ENCODE data around the gene NUP205. TPM values are rescaled to one million over a fixed set of nuclear protein-coding genes. Genes with fewer than 3 reads are reported as not detected.
"Not testable (repeated sequence)": the region's sequence is repeated elsewhere in the genome, so short reads cannot be mapped to it uniquely, and the experiment has no call there.

The NUP205 gene
- total RNA-seq, 1 experiment from 2014 or later = 148 TPM

DNA sequence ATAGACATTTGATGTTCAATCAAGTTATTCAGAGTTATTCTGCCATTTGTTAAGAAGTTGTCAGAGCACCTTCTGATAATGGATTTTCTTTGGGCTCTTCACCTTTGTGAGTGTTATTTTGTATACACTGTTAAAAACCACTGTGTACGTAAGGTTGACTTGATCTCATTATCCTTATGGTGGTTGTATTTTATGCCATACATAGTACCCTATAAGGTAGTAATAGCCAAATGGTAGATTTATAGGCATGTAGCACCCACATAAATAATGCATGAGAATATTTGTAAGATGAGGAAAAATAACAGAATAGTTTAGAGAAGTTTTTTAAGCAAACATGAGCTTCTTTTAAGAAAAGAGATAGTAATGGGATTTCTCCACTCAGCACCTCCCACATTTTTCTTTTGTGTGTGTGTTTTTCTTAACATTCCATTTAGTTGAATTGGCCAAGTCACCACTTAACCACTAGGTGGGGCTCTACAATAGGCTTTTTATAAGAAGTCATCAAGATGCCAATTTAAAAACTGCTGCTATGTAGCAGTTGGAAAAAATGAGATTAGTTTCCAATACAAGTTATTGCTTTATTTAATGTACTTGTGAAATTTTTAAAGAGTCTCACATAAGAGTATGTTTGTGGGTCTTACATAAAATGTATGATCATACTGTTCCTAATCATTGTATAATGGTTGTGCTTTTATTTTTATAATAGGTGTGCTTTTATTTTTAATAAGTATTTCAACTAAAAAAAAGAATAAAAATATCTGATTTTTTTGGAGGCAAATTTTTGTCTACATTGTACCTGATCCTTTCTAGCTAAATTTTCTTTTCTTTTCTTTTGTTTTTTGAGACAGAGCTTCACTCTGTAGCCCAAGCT, 63.5 kb downstream of the NUP205 start:
- DNase-seq (ENCODE audit: low spot score) = peak; percentile 87
- no peaks in the 10 kb centered on the region for H3K27me3 ChIP-seq (replicated peaks; ENCODE audit: insufficient read depth, low read depth, low read length, poor library complexity)
- ChIA-PET CTCF (no interaction called here), POLR2A (ENCODE audit: low non-redundant PET) (no interaction called here)
- H3K27ac ChIP-seq (ENCODE audit: low read depth, low read length, poor library complexity, severe bottlenecking) = no peak overlapping the region
- TF ChIP-seq CTCF (conservative IDR thresholded peaks at IDR 0.05; ENCODE audit: low read depth, low read length) (peak; percentile 96), EZH2 (IDR thresholded peaks at IDR 0.05; ENCODE audit: borderline replicate concordance, low read depth, low read length, poor library complexity, severe bottlenecking) (no peak)
- BruUV-seq (replicated peaks) = no TSS peak
- no peaks in the 10 kb centered on the region for H3K9me3 ChIP-seq (ENCODE audit: low read depth, low read length, poor library complexity, severe bottlenecking)
- intact Hi-C loops (cut with micrococcal nuclease; ENCODE audit: unreplicated experiment) = no loop called here
- no peak overlapping the region for H3K4me3 ChIP-seq (ENCODE audit: low read depth, low read length, poor library complexity, severe bottlenecking)
- no peaks in the 10 kb centered on the region for H3K4me1 ChIP-seq (ENCODE audit: insufficient read depth, low read length, poor library complexity, severe bottlenecking)
- H3K36me3 ChIP-seq (ENCODE audit: insufficient read depth, low read length, poor library complexity, severe bottlenecking) = peaks cover 82% of the 10 kb centered on the region

DNA sequence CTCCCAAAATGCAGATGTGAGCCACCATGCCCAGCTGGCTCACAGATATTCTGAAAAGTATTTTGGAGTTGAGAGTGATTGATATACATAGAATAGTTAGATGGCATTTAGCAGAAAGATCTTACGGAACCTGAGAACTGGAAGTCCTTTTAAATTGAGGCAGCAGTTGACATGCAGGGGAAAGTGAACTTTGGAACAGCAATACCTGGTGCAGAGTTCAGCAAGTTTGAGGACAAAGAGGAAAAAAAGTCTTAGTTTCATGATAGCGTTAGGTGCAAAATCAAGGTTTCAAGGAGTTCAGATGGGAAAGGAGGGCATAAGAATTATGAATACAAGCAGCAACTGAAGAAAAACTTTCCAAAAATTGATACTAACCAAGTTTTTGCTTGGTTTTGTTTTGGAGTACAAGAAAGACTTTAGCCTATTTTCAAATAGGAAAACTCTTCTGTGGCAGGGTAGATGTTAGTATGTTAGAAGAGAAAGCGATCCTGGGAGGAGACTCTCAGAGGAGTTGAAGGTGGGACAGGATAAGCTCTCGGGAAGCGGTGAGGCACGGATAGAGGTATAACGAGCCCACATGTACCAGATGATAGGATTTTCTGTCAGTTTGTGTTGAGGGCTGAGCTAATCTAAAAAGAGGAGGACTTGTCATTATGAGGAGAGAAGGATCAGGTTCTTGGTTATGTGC, 76.6 kb downstream of the NUP205 start:
- Histone ChIP-seq H3K27ac (ENCODE audit: low read depth, low read length, poor library complexity, severe bottlenecking) (no peak overlapping the region), H3K4me3 (ENCODE audit: low read depth, low read length, poor library complexity, severe bottlenecking) (no peak overlapping the region), H3K27me3 (replicated peaks; ENCODE audit: insufficient read depth, low read depth, low read length, poor library complexity) (no peaks in the 10 kb centered on the region), H3K36me3 (ENCODE audit: insufficient read depth, low read length, poor library complexity, severe bottlenecking) (peaks cover 81% of the 10 kb centered on the region), H3K9me3 (ENCODE audit: low read depth, low read length, poor library complexity, severe bottlenecking) (no peaks in the 10 kb centered on the region), H3K4me1 (ENCODE audit: insufficient read depth, low read length, poor library complexity, severe bottlenecking) (no peaks in the 10 kb centered on the region)
- CTCF ChIA-PET = no interaction called here
- POLR2A ChIA-PET (ENCODE audit: low non-redundant PET) = no interaction called here
- TF ChIP-seq EZH2 (IDR thresholded peaks at IDR 0.05; ENCODE audit: borderline replicate concordance, low read depth, low read length, poor library complexity, severe bottlenecking) = no peak
- no TSS peak for BruUV-seq (replicated peaks)
- intact Hi-C loops (cut with micrococcal nuclease; ENCODE audit: unreplicated experiment) = no loop called here
- no peak for DNase-seq (ENCODE audit: low spot score)

- CTCF ChIA-PET = not testable (repeated sequence)
These were observed 82.0 kb downstream of the NUP205 start for GRCh38 chr7:135639690-135640089.

GRCh38 chr7:135644154-135644553, 86.4 kb downstream of the NUP205 start:
- intact Hi-C loops (cut with micrococcal nuclease; ENCODE audit: unreplicated experiment) = no loop called here
- no peak for DNase-seq (ENCODE audit: low spot score)
- H3K4me3 ChIP-seq (ENCODE audit: low read depth, low read length, poor library complexity, severe bottlenecking) = no peak overlapping the region
- H3K4me1 ChIP-seq (ENCODE audit: insufficient read depth, low read length, poor library complexity, severe bottlenecking) = no peaks in the 10 kb centered on the region
- peaks cover 83% of the 10 kb centered on the region for H3K36me3 ChIP-seq (ENCODE audit: insufficient read depth, low read length, poor library complexity, severe bottlenecking)
- no peaks in the 10 kb centered on the region for H3K27me3 ChIP-seq (replicated peaks; ENCODE audit: insufficient read depth, low read depth, low read length, poor library complexity)
- CTCF ChIA-PET = interaction anchor here (1.6 kb wide), 1 partner anchor 363 kb away, joined by 6 read pairs; no protein-coding TSS in a partner anchor
- no peak overlapping the region for H3K27ac ChIP-seq (ENCODE audit: low read depth, low read length, poor library complexity, severe bottlenecking)
- TF ChIP-seq EZH2 (IDR thresholded peaks at IDR 0.05; ENCODE audit: borderline replicate concordance, low read depth, low read length, poor library complexity, severe bottlenecking) = no peak
- TF ChIP-seq CTCF (conservative IDR thresholded peaks at IDR 0.05; ENCODE audit: low read depth, low read length) = no peak
- no peaks in the 10 kb centered on the region for H3K9me3 ChIP-seq (ENCODE audit: low read depth, low read length, poor library complexity, severe bottlenecking)
- BruUV-seq (replicated peaks) = no TSS peak
- POLR2A ChIA-PET (ENCODE audit: low non-redundant PET) = no interaction called here

More at GRCh38 chr7:135639690-135640089, 82.0 kb downstream of the NUP205 start:
- DNase-seq (ENCODE audit: low spot score); BruUV-seq (replicated peaks); H3K9me3 ChIP-seq (ENCODE audit: low read depth, low read length, poor library complexity, severe bottlenecking); POLR2A ChIA-PET (ENCODE audit: low non-redundant PET); H3K27ac ChIP-seq (ENCODE audit: low read depth, low read length, poor library complexity, severe bottlenecking); intact Hi-C loops (cut with micrococcal nuclease; ENCODE audit: unreplicated experiment); H3K27me3 ChIP-seq (replicated peaks; ENCODE audit: insufficient read depth, low read depth, low read length, poor library complexity); H3K4me3 ChIP-seq (ENCODE audit: low read depth, low read length, poor library complexity, severe bottlenecking); H3K4me1 ChIP-seq (ENCODE audit: insufficient read depth, low read length, poor library complexity, severe bottlenecking): not testable (repeated sequence)
- peaks cover 84% of the 10 kb centered on the region for H3K36me3 ChIP-seq (ENCODE audit: insufficient read depth, low read length, poor library complexity, severe bottlenecking)
